Ishikawa (cell line): ENCODE measurements around the gene RSL1D1.

Experiments used
- EP300 ChIP-seq: IDR thresholded peaks from 2 replicates; pipeline ENCODE4 v1.6.1; 2012; ENCODE audit warnings: borderline replicate concordance
- YY1 ChIP-seq: IDR thresholded peaks from 2 replicates; pipeline ENCODE4 v1.6.1; 2012; ENCODE audit warnings: low read depth

DNA sequence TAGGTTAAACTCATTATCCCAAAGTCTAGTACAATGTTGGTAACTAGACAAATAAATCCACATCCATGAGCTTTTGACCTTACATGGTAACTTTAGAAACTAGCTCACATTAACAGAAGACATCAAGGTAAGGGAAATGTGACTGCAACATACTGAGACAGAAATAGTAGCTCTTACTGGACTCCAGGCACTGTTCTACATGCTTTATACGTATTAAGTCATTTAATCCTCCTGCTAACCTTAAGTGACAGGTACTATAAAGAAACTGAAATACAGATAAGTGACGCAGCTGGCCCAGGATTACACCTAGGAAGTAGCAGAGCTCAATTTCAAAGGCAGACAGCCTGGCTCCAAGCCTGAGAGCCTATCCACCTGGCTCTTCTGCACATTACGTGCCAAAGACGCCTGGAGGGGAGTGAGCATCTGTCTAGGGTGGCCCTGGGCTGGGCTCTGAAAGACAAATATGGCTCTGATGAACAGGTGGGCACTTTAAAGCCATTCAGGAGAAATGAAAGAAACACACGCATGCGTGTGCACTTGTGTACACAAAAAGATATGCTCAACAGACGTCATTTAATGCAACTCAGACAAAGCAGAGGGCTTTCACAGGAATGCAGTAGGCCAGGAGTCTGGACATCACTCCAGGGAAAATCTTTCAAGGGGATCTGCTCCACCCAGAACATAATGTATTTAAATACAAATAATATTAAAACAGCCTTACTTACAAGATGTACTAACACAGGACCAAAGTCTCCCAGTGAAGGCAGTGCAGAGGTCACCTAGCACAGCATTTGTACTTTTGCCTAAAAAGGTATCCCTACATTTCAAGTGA, 58.7 kb downstream of the RSL1D1 start:
- TF ChIP-seq EP300 (no peak), YY1 (no peak)
